ENCODE measurements around the gene ANP32A.

Gene ANP32A

DNA sequence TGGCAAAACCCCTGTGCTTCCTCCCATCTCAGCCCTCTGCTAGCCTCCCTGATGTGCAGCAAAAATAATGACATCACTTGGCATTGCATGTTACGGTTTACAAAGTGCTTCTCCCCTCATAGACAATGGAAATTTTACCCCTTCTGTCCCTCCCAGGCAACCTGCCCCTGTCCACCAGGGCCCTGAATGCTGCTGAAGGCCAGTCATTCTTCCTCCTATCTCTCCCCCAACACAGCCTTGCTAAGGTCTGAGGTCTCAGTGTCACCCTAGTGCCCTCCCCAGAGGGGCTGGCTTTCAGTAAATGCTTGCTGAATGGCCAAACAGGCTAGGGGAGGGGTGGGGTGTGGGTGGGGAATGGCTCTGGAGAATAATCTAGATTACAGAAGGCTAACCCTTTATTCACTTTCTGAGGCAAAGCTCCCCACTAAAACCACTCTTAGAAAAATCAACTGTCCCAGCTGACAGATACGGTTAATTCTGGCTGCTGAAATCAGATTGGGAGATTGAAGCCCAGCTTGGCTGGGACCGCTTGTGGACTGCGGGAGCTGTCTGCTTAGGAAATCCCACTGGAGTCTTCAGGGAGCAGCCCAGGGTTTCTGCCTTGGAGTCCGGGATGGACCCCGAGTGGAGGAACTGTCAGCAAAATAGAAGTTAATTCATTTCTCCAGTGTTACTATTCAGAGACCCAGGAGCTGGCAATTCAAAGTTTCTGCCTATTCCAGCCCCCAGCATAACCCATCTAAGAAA lies 22.9 kb downstream of the ANP32A start:
- H3K36me3 ChIP-seq (ENCODE audit: control insufficient read depth, insufficient read depth, low read length), result peaks cover 28% of the 10 kb centered on the region
- peaks cover 27% of the 10 kb centered on the region for H3K4me1 ChIP-seq (ENCODE audit: control insufficient read depth, insufficient read depth, low read length, poor library complexity, severe bottlenecking)

GRCh38 chr15:68797191-68797590 lies 23.5 kb downstream of the ANP32A start:
- H3K27ac ChIP-seq (ENCODE audit: low read depth, low read length, severe bottlenecking), result no peak overlapping the region
- peaks cover 28% of the 10 kb centered on the region for H3K36me3 ChIP-seq (ENCODE audit: control insufficient read depth, insufficient read depth, low read length)
- 90 to 100% methylated on average over 2 of the region's 3 CpGs for WGBS, 2 experiments (ENCODE audit: insufficient coverage in 2 of 2)
- no peaks in the 10 kb centered on the region for H3K9me3 ChIP-seq (ENCODE audit: control insufficient read depth, low read length)
- H3K4me1 ChIP-seq (ENCODE audit: control insufficient read depth, insufficient read depth, low read length, poor library complexity, severe bottlenecking), result peaks cover 27% of the 10 kb centered on the region
- H3K4me3 ChIP-seq (ENCODE audit: extremely low read depth, insufficient read depth, low read length, poor library complexity, severe bottlenecking), result no peak overlapping the region

More for the DNA sequence above, 22.9 kb downstream of the ANP32A start:
- H3K27ac ChIP-seq (ENCODE audit: low read depth, low read length, severe bottlenecking), result no peak overlapping the region
- H3K4me3 ChIP-seq (ENCODE audit: extremely low read depth, insufficient read depth, low read length, poor library complexity, severe bottlenecking), result no peak overlapping the region
- 81 to 89% methylated on average over 6 of the region's 6 CpGs for WGBS, 2 experiments (ENCODE audit: insufficient coverage in 2 of 2)
- no peaks in the 10 kb centered on the region for H3K9me3 ChIP-seq (ENCODE audit: control insufficient read depth, low read length)

DNA sequence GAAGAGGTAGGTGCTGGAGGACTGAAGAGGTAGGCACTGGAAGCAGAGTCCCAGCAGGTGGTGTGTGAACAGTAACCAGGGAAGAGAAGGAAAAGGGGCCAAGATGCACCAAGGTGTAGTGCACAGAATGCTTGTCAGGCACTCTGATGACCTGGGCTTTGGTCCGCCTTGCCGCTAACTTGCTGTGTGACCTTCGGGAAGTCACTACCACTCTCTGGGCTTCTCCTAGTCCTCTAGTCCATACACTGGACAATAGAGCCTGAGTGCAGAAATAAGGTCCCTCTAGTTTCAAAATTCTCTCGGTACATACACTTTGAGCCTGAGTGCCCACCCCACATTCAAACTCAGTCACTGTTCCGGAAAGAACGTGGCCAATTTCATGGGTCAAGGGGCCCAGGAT lies 24.1 kb downstream of the ANP32A start:
- Histone ChIP-seq H3K36me3 (ENCODE audit: control insufficient read depth, insufficient read depth, low read length) (peaks cover 25% of the 10 kb centered on the region), H3K9me3 (ENCODE audit: control insufficient read depth, low read length) (no peaks in the 10 kb centered on the region), H3K4me3 (ENCODE audit: extremely low read depth, insufficient read depth, low read length, poor library complexity, severe bottlenecking) (no peak overlapping the region), H3K4me1 (ENCODE audit: control insufficient read depth, insufficient read depth, low read length, poor library complexity, severe bottlenecking) (peaks cover 27% of the 10 kb centered on the region), H3K27ac (ENCODE audit: low read depth, low read length, severe bottlenecking) (no peak overlapping the region)
- WGBS, 2 experiments (ENCODE audit: insufficient coverage in 2 of 2), result 92 to 94% methylated on average over 3 to 6 of the region's 6 CpGs

DNA sequence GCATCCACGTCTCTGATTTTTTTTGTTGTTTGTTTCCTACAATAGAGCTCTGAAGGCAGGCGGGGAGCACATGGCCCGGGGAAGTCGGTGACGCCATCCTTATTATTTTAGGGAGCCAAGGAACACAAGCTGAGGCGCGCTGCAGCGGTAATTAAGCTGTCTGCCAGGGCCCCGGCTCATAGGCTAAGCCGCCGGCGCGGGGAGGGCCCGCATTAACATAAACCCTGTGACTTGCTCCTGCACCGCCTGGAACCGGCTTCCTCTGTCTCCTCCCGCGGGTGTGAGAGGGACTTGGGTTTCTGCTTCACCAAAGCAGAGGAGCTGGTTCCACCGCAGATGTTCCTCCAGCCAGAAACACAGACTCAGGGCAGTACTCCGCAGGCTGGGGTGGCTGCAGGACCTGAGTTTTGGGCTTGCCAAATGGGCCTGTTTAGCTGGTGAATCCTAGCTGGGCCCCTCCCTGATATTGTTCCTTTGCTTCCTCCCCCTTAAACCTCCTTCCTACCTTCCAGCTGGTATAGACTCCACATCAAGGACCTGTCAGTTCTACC lies 25.3 kb downstream of the ANP32A start:
- WGBS, 2 experiments (ENCODE audit: insufficient coverage in 2 of 2), result 5 to 17% methylated on average over 12 to 14 of the region's 20 CpGs
- peaks cover 22% of the 10 kb centered on the region for H3K36me3 ChIP-seq (ENCODE audit: control insufficient read depth, insufficient read depth, low read length)
- H3K4me1 ChIP-seq (ENCODE audit: control insufficient read depth, insufficient read depth, low read length, poor library complexity, severe bottlenecking), result peaks cover 37% of the 10 kb centered on the region
- H3K27ac ChIP-seq (ENCODE audit: low read depth, low read length, severe bottlenecking), result peak overlapping the region; percentile 73
- no peaks in the 10 kb centered on the region for H3K9me3 ChIP-seq (ENCODE audit: control insufficient read depth, low read length)
- H3K4me3 ChIP-seq (ENCODE audit: extremely low read depth, insufficient read depth, low read length, poor library complexity, severe bottlenecking), result no peak overlapping the region

GRCh38 chr15:68794863-68795262 lies 25.8 kb downstream of the ANP32A start:
- Histone ChIP-seq H3K9me3 (ENCODE audit: control insufficient read depth, low read length) (no peaks in the 10 kb centered on the region), H3K27ac (ENCODE audit: low read depth, low read length, severe bottlenecking) (peak overlapping the region; percentile 73), H3K4me3 (ENCODE audit: extremely low read depth, insufficient read depth, low read length, poor library complexity, severe bottlenecking) (no peak overlapping the region), H3K4me1 (ENCODE audit: control insufficient read depth, insufficient read depth, low read length, poor library complexity, severe bottlenecking) (peaks cover 41% of the 10 kb centered on the region), H3K36me3 (ENCODE audit: control insufficient read depth, insufficient read depth, low read length) (peaks cover 24% of the 10 kb centered on the region)
- 54 to 60% methylated on average over 2 to 3 of the region's 5 CpGs for WGBS, 2 experiments (ENCODE audit: insufficient coverage in 2 of 2)

DNA sequence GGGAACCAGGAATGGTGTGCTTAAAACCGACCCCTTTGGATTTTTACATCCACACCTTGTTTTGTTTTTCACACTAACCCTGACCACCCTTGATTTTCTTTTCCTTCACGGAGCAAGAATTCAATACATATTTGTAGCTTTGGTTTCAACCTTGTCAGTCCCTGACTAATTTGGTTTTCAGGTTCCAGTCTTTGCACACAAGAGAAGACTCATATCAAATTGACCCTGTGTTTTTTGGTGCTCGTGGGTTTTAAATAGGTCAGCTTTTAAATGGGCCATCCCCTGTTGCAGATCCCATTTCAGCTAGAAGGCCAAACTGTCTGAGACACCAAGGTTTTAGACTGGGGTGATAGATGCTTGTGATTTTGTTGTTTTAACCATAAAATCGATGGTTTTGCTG lies 26.4 kb downstream of the ANP32A start:
- WGBS, 2 experiments (ENCODE audit: insufficient coverage in 2 of 2), result 85 to 86% methylated on average over 3 to 4 of the region's 4 CpGs
- H3K4me3 ChIP-seq (ENCODE audit: extremely low read depth, insufficient read depth, low read length, poor library complexity, severe bottlenecking), result no peak overlapping the region
- H3K27ac ChIP-seq (ENCODE audit: low read depth, low read length, severe bottlenecking), result no peak overlapping the region
- no peaks in the 10 kb centered on the region for H3K9me3 ChIP-seq (ENCODE audit: control insufficient read depth, low read length)
- H3K36me3 ChIP-seq (ENCODE audit: control insufficient read depth, insufficient read depth, low read length), result peaks cover 24% of the 10 kb centered on the region
- peaks cover 45% of the 10 kb centered on the region for H3K4me1 ChIP-seq (ENCODE audit: control insufficient read depth, insufficient read depth, low read length, poor library complexity, severe bottlenecking)

- WGBS, 2 experiments (ENCODE audit: insufficient coverage in 2 of 2), result 92 to 99% methylated on average over 3 to 6 of the region's 6 CpGs
- peaks cover 46% of the 10 kb centered on the region for H3K4me1 ChIP-seq (ENCODE audit: control insufficient read depth, insufficient read depth, low read length, poor library complexity, severe bottlenecking)
- H3K4me3 ChIP-seq (ENCODE audit: extremely low read depth, insufficient read depth, low read length, poor library complexity, severe bottlenecking), result no peak overlapping the region
- H3K9me3 ChIP-seq (ENCODE audit: control insufficient read depth, low read length), result no peaks in the 10 kb centered on the region
- no peak overlapping the region for H3K27ac ChIP-seq (ENCODE audit: low read depth, low read length, severe bottlenecking)
- peaks cover 23% of the 10 kb centered on the region for H3K36me3 ChIP-seq (ENCODE audit: control insufficient read depth, insufficient read depth, low read length)
These were observed 26.9 kb downstream of the ANP32A start for GRCh38 chr15:68793776-68794175.

GRCh38 chr15:68792901-68793766 lies 27.6 kb downstream of the ANP32A start:
- Histone ChIP-seq H3K27ac (ENCODE audit: low read depth, low read length, severe bottlenecking) (no peak overlapping the region), H3K4me3 (ENCODE audit: extremely low read depth, insufficient read depth, low read length, poor library complexity, severe bottlenecking) (no peak overlapping the region), H3K4me1 (ENCODE audit: control insufficient read depth, insufficient read depth, low read length, poor library complexity, severe bottlenecking) (peaks cover 47% of the 10 kb centered on the region), H3K36me3 (ENCODE audit: control insufficient read depth, insufficient read depth, low read length) (peaks cover 29% of the 10 kb centered on the region), H3K9me3 (ENCODE audit: control insufficient read depth, low read length) (no peaks in the 10 kb centered on the region)
- 82 to 91% methylated on average over 11 to 13 of the region's 14 CpGs for WGBS, 2 experiments (ENCODE audit: insufficient coverage in 2 of 2)

GRCh38 chr15:68791431-68792283 lies 29.0 kb downstream of the ANP32A start:
- H3K4me3 ChIP-seq (ENCODE audit: extremely low read depth, insufficient read depth, low read length, poor library complexity, severe bottlenecking), result no peak overlapping the region
- H3K9me3 ChIP-seq (ENCODE audit: control insufficient read depth, low read length), result no peaks in the 10 kb centered on the region
- 67% methylated on average over 1 of the region's 3 CpGs; no CpG with 5 or more reads in 1 of the 2 experiments for WGBS, 2 experiments (ENCODE audit: insufficient coverage in 2 of 2)
- H3K4me1 ChIP-seq (ENCODE audit: control insufficient read depth, insufficient read depth, low read length, poor library complexity, severe bottlenecking), result peaks cover 46% of the 10 kb centered on the region
- H3K27ac ChIP-seq (ENCODE audit: low read depth, low read length, severe bottlenecking), result no peak overlapping the region
- H3K36me3 ChIP-seq (ENCODE audit: control insufficient read depth, insufficient read depth, low read length), result peaks cover 40% of the 10 kb centered on the region

DNA sequence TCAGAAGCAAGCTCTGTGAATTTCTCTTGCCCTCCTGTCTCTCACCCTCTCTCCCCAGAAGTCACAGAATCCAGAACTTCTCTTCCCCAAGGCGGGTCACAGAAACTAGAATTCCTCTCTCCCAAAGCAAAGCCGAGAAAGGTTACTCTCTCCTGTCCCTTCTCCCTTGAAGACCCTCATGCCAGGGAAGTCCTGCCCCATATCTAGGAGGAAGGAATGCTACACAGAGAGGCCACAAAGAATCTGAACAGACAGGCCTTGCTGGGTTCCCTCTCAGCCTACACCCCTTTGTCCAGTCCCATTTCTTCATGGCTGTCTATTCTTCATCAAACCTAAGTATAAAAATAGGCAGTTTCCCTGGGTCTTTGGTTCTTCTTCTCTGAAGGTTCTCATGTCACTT lies 29.8 kb downstream of the ANP32A start:
- no peak overlapping the region for H3K4me3 ChIP-seq (ENCODE audit: extremely low read depth, insufficient read depth, low read length, poor library complexity, severe bottlenecking)
- H3K27ac ChIP-seq (ENCODE audit: low read depth, low read length, severe bottlenecking), result peak overlapping the region; percentile 62
- H3K9me3 ChIP-seq (ENCODE audit: control insufficient read depth, low read length), result no peaks in the 10 kb centered on the region
- 100% methylated on average over 1 to 2 of the region's 2 CpGs for WGBS, 2 experiments (ENCODE audit: insufficient coverage in 2 of 2)
- peaks cover 40% of the 10 kb centered on the region for H3K4me1 ChIP-seq (ENCODE audit: control insufficient read depth, insufficient read depth, low read length, poor library complexity, severe bottlenecking)
- H3K36me3 ChIP-seq (ENCODE audit: control insufficient read depth, insufficient read depth, low read length), result peaks cover 42% of the 10 kb centered on the region
